ENCODE data around the gene PSMD4. TPM values are rescaled to one million over a fixed set of nuclear protein-coding genes. Genes with fewer than 3 reads are reported as not detected.

PSMD4 gene
- 82.3 TPM for total RNA-seq

DNA sequence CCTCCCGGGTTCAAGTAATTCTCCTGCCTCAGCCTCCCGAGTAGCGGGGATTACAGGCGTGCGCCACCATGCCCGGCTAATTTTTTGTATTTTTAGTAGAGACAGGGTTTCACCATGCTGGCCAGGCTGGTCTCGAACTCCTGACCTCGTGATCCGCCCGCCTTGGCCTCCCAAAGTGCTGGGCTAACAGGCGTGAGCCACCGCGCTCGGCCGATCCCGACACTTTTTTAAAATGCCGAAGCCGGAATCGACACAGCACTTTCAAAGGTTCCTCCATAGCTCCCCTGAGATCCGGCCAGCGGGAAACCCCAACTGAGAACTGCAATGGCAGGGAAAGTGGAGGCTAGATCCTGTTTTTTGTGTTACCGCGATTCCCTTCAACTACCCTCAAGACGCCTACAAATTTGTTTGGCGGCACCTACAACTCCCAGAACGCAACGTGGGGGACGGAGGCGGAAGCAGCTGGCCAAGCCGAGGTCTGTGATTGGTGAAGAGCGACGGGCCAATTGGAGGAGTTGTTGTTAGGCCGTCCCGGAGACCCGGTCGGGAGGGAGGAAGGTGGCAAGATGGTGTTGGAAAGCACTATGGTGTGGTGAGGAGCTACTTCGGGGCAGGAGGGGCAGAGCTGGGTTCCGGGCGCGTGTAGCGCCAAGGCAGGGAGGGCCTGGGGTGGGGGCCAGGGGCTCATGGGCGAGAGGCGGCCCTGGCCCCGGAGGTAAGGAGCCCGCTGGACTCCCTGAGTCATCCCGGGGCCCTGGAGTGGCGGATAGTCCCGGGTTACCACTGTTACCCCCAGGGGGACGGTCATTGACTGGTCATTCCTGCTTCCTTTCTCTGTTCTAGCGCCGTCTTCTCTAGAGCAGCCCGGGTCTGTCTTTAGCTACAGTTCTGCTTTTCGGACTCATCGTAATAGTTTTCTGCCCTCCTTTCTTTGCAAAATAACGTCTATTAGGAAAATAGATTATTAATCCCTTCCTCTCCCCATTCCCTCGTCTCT is at the start of gene PSMD4:
TSS of gene PSMD4 (plus strand) at position 518 of the 997 bp plus-strand sequence. CDS start at position 567, 49 bp downstream.

DNA sequence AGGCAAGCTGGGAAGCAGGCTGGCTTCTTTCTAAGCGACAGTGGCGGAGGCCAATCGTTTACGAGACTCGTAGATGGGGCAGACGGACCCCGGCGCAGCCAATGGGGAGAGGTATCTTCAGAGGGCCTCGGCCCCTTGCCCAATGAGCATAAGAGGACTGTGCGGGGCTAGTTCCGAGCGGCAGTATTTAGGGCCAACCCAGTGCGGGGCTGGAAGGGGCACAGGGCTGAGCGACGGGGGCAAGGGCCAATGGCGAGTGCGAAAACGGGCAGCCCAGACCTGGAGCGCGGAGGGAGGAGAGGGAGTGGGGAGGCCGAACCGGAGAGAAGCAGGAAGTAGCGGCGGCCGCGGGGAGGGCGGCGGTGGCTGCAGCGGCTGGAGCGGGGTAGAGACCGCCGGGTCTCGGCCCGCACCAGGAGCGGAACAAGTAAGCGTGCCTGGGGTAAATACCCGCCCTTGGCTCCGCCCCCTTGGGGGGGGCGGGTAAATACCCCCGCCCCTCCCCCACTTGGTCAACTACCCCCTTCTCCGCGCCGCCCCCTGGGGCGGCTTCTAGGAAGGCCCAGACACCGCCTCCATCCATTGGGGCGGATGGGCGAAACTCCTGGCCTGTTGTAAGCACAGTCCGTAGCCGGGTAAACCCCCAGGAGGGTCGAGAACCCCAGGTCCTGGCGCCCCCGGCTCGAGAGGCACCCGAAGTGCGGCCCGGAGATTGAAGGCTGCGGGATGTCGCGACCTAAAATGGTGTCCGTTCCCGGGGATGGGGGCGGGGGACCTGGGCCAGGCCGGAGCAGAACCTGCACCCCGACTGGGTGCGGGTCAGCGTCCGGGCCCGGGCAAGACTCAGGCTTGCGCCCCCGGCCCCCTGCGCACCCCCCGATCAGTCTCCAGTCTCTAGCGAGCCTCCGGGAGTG is 27.7 kb downstream of the PSMD4 start, which contains the start of gene ZNF687:
TSS of gene ZNF687 (plus strand) at position 331 of the 914 bp plus-strand sequence. CDS start 3,993 bp downstream, outside the sequence.

Small RNA genes within 50 kb of the gene (small RNA-seq; reads per million reads assigned to genes)
- not detected for gene RN7SL444P (ENCODE audit: low replicate concordance)

Other genes starting within 250 kb of the PSMD4 start
- 14.4 TPM for gene MINDY1, start 247.8 kb upstream of the PSMD4 start, total RNA-seq
- 25.0 TPM for gene PRUNE1, start 246.3 kb upstream of the PSMD4 start, total RNA-seq
- 0.31 TPM for gene BNIPL, start 218.1 kb upstream of the PSMD4 start, total RNA-seq
- gene C1orf56, start 207.0 kb upstream of the PSMD4 start, total RNA-seq = 4.1 TPM
- 44.1 TPM for gene CDC42SE1, start 195.1 kb upstream of the PSMD4 start, total RNA-seq
- 72.9 TPM for gene MLLT11, start 194.3 kb upstream of the PSMD4 start, total RNA-seq
- gene GABPB2, start 184.0 kb upstream of the PSMD4 start, total RNA-seq = 13.8 TPM
- gene SEMA6C, start 108.1 kb upstream of the PSMD4 start, total RNA-seq = 40.1 TPM
- 0.94 TPM for gene TNFAIP8L2, start 98.1 kb upstream of the PSMD4 start, total RNA-seq
- gene LYSMD1, start 88.8 kb upstream of the PSMD4 start, total RNA-seq = 17.2 TPM
- 23.2 TPM for gene SCNM1, start 88.6 kb upstream of the PSMD4 start, total RNA-seq
- gene TMOD4, start 78.8 kb upstream of the PSMD4 start, total RNA-seq = not detected
- 63.2 TPM for gene VPS72, start 64.5 kb upstream of the PSMD4 start, total RNA-seq
- 95.8 TPM for gene PIP5K1A, start 56.2 kb upstream of the PSMD4 start, total RNA-seq
- gene ZNF687, start 27.6 kb downstream of the PSMD4 start, total RNA-seq = 8.8 TPM
- 39.1 TPM for gene PI4KB, start 72.7 kb downstream of the PSMD4 start, total RNA-seq
- gene RFX5, start 92.5 kb downstream of the PSMD4 start, total RNA-seq = 31.3 TPM
- 5.3 TPM for gene SELENBP1, start 118.0 kb downstream of the PSMD4 start, total RNA-seq
- gene PSMB4, start 144.8 kb downstream of the PSMD4 start, total RNA-seq = 224 TPM
- gene POGZ, start 204.8 kb downstream of the PSMD4 start, total RNA-seq = 238 TPM

Data from parietal lobe (tissue), 2 donors.